H9 (cell line): ENCODE results near the gene TNFRSF6B. TPM values are rescaled to one million over a fixed set of nuclear protein-coding genes. Genes with fewer than 3 reads are reported as not detected.

ENCODE experiments used
- DNase-seq: peaks from one replicate; pipeline ENCODE4 v3.0.0-alpha.2; 2017
- H2AFZ ChIP-seq: one replicate; pipeline ENCODE4 v1.6.1; 2013; ENCODE audit warnings: mild to moderate bottlenecking, low read length, control low read depth, moderate library complexity
- H2AK5ac ChIP-seq: 2 replicates; pipeline ENCODE4 v1.6.1; 2013; ENCODE audit warnings: low read length, control low read depth, mixed read lengths; ENCODE audit not compliant: insufficient read length
- H2BK120ac ChIP-seq: one replicate; pipeline ENCODE4 v1.6.1; 2013; ENCODE audit warnings: low read depth, mild to moderate bottlenecking, low read length, control low read depth, inconsistent platforms; ENCODE audit not compliant: poor library complexity, severe bottlenecking
- H2BK12ac ChIP-seq: 2 replicates; pipeline ENCODE4 v1.6.1; 2013; ENCODE audit warnings: low read length, control low read depth, mixed read lengths, low read depth; ENCODE audit not compliant: insufficient read length
- H2BK15ac ChIP-seq: 2 replicates; pipeline ENCODE4 v1.6.1; 2013; ENCODE audit warnings: low read depth, low read length, control low read depth
- H2BK20ac ChIP-seq: one replicate; pipeline ENCODE4 v1.6.1; 2013; ENCODE audit warnings: low read depth, mild to moderate bottlenecking, low read length, control low read depth, inconsistent platforms; ENCODE audit not compliant: poor library complexity, severe bottlenecking
- H2BK5ac ChIP-seq: 2 replicates; pipeline ENCODE4 v1.6.1; 2013; ENCODE audit warnings: low read length, control low read depth, mixed read lengths; ENCODE audit not compliant: insufficient read length
- H3K14ac ChIP-seq: 2 replicates; pipeline ENCODE4 v1.6.1; 2013; ENCODE audit warnings: low read length, control low read depth; ENCODE audit not compliant: insufficient read depth
- H3K18ac ChIP-seq: 2 replicates; pipeline ENCODE4 v1.6.1; 2013; ENCODE audit warnings: low read depth, mild to moderate bottlenecking, mixed read lengths, low read length, control low read depth; ENCODE audit not compliant: insufficient read length
- H3K23ac ChIP-seq: 2 replicates; pipeline ENCODE4 v1.6.1; 2013; ENCODE audit warnings: low read length, control low read depth, mixed read lengths, low read depth; ENCODE audit not compliant: insufficient read length
- H3K23me2 ChIP-seq: 2 replicates; pipeline ENCODE4 v1.6.1; 2013; ENCODE audit warnings: low read depth, mild to moderate bottlenecking, mixed read lengths, low read length, control low read depth; ENCODE audit not compliant: insufficient read length, poor library complexity, severe bottlenecking
- H3K27ac ChIP-seq: 2 replicates; pipeline ENCODE4 v1.5.1; 2013; ENCODE audit warnings: low read length, control low read depth, mixed read lengths, low read depth; ENCODE audit not compliant: insufficient read length
- H3K27me3 ChIP-seq: 2 replicates; pipeline ENCODE4 v1.6.1; 2013; ENCODE audit warnings: low read length, control low read depth, inconsistent platforms; ENCODE audit not compliant: insufficient read depth
- H3K4ac ChIP-seq: 2 replicates; pipeline ENCODE4 v1.6.1; 2013; ENCODE audit warnings: low read depth, mild to moderate bottlenecking, control low read depth, inconsistent platforms, low read length, moderate library complexity
- H3K4me1 ChIP-seq: 2 replicates; pipeline ENCODE4 v1.6.1; 2013; ENCODE audit warnings: low read length, control low read depth, inconsistent platforms; ENCODE audit not compliant: insufficient read depth
- H3K4me2 ChIP-seq: 2 replicates; pipeline ENCODE4 v1.6.1; 2013; ENCODE audit warnings: low read length, control low read depth, mixed read lengths; ENCODE audit not compliant: insufficient read length, insufficient read depth
- H3K56ac ChIP-seq: 2 replicates; pipeline ENCODE4 v1.6.1; 2013; ENCODE audit warnings: low read depth, mild to moderate bottlenecking, mixed read lengths, low read length, control low read depth; ENCODE audit not compliant: insufficient read length
- H3K79me1 ChIP-seq: 2 replicates; pipeline ENCODE4 v1.6.1; 2013; ENCODE audit warnings: low read depth, mild to moderate bottlenecking, moderate library complexity, low read length, control low read depth, inconsistent platforms; ENCODE audit not compliant: insufficient read depth, poor library complexity, severe bottlenecking
- H3K79me2 ChIP-seq: 2 replicates; pipeline ENCODE4 v1.6.1; 2013; ENCODE audit warnings: low read length, control low read depth, inconsistent platforms; ENCODE audit not compliant: insufficient read depth
- H3K9ac ChIP-seq: 2 replicates; pipeline ENCODE4 v1.6.1; 2013; ENCODE audit warnings: low read length, control low read depth, mixed read lengths; ENCODE audit not compliant: insufficient read length; ENCODE audit errors: extremely low read depth
- H3K9me3 ChIP-seq: one replicate; pipeline ENCODE4 v1.6.1; 2013; ENCODE audit warnings: low read depth, low read length, inconsistent platforms; ENCODE audit not compliant: control insufficient read depth
- H3T11ph ChIP-seq: one replicate; pipeline ENCODE4 v1.6.1; 2013; ENCODE audit warnings: mild to moderate bottlenecking, low read length, control low read depth, inconsistent platforms
- H4K20me1 ChIP-seq: one replicate; pipeline ENCODE4 v1.6.1; 2013; ENCODE audit not compliant: control insufficient read depth, insufficient read length, insufficient read depth
- H4K5ac ChIP-seq: 2 replicates; pipeline ENCODE4 v1.6.1; 2013; ENCODE audit warnings: low read depth, mild to moderate bottlenecking, mixed read lengths, low read length, control low read depth; ENCODE audit not compliant: insufficient read length
- H4K8ac ChIP-seq: replicated peaks from 2 replicates; pipeline ENCODE4 v1.6.1; 2013; ENCODE audit warnings: low read length, control low read depth, mixed read lengths, low read depth; ENCODE audit not compliant: insufficient read length
- H4K91ac ChIP-seq: 2 replicates; pipeline ENCODE4 v1.6.1; 2013; ENCODE audit warnings: low read depth, mild to moderate bottlenecking, moderate library complexity, mixed read lengths, low read length, control low read depth; ENCODE audit not compliant: insufficient read length
- H3K27ac Mint-ChIP-seq, 3 experiments: 2 replicates in 2 of 3; 3 replicates in 1 of 3; pipeline ENCODE4 v1.8.0; 2020 to 2021; ENCODE audit warnings: mixed read lengths in 3 of 3, mild to moderate bottlenecking in 1 of 3, moderate library complexity in 1 of 3
- H3K27me3 Mint-ChIP-seq: 2 replicates; pipeline ENCODE4 v1.8.0; 2021; ENCODE audit warnings: low read depth, mild to moderate bottlenecking, moderate library complexity, mixed read lengths
- H3K36me3 Mint-ChIP-seq, 3 experiments: 2 replicates in 2 of 3; 3 replicates in 1 of 3; pipeline ENCODE4 v1.8.0; 2020 to 2021; ENCODE audit warnings: low read depth in 3 of 3, mixed read lengths in 3 of 3; ENCODE audit not compliant: insufficient read depth in 1 of 3
- H3K4me1 Mint-ChIP-seq, 2 experiments: 2 replicates each; pipeline ENCODE4 v1.8.0; 2020; ENCODE audit warnings: mixed read lengths in 2 of 2
- H3K4me3 Mint-ChIP-seq, 2 experiments: 2 replicates in 1 of 2; 3 replicates in 1 of 2; pipeline ENCODE4 v1.8.0; 2020 to 2021; ENCODE audit warnings: mild to moderate bottlenecking in 2 of 2, mixed read lengths in 2 of 2, moderate library complexity in 1 of 2
- H3K9me3 Mint-ChIP-seq, 2 experiments: 2 replicates in 1 of 2; 3 replicates in 1 of 2; pipeline ENCODE4 v1.8.0; 2020; ENCODE audit warnings: mild to moderate bottlenecking in 2 of 2, mixed read lengths in 2 of 2, moderate library complexity in 1 of 2
- WGBS: extraction: QIAGEN DNeasy Blood & Tissue Kit; methylation state at CpG from one replicate; pipeline ENCODE4 v1.1.7; 2013; ENCODE audit warnings: missing lambda C conversion rate, low lambda C conversion rate, mixed read lengths; ENCODE audit not compliant: insufficient read length; ENCODE audit errors: extremely low coverage; 5-methylcytosine and 5-hydroxymethylcytosine counted together
- total RNA-seq: library from RNA; stranded (reverse); gene quantifications from 2 replicates; pipeline ENCODE4 v1.2.1, GENCODE V29; 2021
- TF ChIP-seq, protein P1 (sequence below): fragments of 200-600 bp; sonication (generic); conservative IDR thresholded peaks from 3 replicates; pipeline ENCODE4 v1.8.0; 2021; ENCODE audit warnings: antibody characterized with exemption, mild to moderate bottlenecking

TNFRSF6B gene
- total RNA-seq, 1 experiment from 2014 or later, result not detected

- Histone ChIP-seq H4K91ac (no peak overlapping the region), H3K27ac (no peak overlapping the region), H3K4me2 (no peak overlapping the region), H3K79me2 (no peaks in the 10 kb centered on the region), H3K27me3 (no peaks in the 10 kb centered on the region), H3K23ac (no peak overlapping the region), H4K5ac (no peak overlapping the region), H3K9ac (no peak overlapping the region), H3K23me2 (no peaks in the 10 kb centered on the region), H3K4ac (no peak overlapping the region), H2AFZ (no peak overlapping the region), H3K18ac (no peak overlapping the region), H3K79me1 (peaks cover 3% of the 10 kb centered on the region), H2BK12ac (no peak overlapping the region), H2BK120ac (no peak overlapping the region), H2BK15ac (no peak overlapping the region), H3K14ac (no peak overlapping the region), H3K4me1 (no peaks in the 10 kb centered on the region), H3K56ac (no peak overlapping the region), H2AK5ac (no peak overlapping the region), H4K20me1 (no peaks in the 10 kb centered on the region), H2BK5ac (no peak overlapping the region), H2BK20ac (no peak overlapping the region), H3K9me3 (no peaks in the 10 kb centered on the region), H4K8ac (no peak overlapping the region), H3T11ph (no peak overlapping the region)
- WGBS, result no CpG with 5 or more reads among the region's 5 CpGs
- TF ChIP-seq, protein P1, sequence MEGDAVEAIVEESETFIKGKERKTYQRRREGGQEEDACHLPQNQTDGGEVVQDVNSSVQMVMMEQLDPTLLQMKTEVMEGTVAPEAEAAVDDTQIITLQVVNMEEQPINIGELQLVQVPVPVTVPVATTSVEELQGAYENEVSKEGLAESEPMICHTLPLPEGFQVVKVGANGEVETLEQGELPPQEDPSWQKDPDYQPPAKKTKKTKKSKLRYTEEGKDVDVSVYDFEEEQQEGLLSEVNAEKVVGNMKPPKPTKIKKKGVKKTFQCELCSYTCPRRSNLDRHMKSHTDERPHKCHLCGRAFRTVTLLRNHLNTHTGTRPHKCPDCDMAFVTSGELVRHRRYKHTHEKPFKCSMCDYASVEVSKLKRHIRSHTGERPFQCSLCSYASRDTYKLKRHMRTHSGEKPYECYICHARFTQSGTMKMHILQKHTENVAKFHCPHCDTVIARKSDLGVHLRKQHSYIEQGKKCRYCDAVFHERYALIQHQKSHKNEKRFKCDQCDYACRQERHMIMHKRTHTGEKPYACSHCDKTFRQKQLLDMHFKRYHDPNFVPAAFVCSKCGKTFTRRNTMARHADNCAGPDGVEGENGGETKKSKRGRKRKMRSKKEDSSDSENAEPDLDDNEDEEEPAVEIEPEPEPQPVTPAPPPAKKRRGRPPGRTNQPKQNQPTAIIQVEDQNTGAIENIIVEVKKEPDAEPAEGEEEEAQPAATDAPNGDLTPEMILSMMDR, result no peak
- H3K9me3 Mint-ChIP-seq, result no peaks in the 10 kb centered on the region
- no peak for DNase-seq
- H3K4me3 Mint-ChIP-seq, result no peak overlapping the region
- no peak overlapping the region for H3K27ac Mint-ChIP-seq
- H3K36me3 Mint-ChIP-seq, result peaks cover 11 to 42% (median 19%) of the 10 kb centered on the region in 3 experiments; a peak in 6 of 7 replicates
- H3K27me3 Mint-ChIP-seq, result no peaks in the 10 kb centered on the region; the same call in 1 of the 2 replicates
- H3K4me1 Mint-ChIP-seq, result no peaks in the 10 kb centered on the region
These were observed 35.0 kb downstream of the TNFRSF6B start for GRCh38 chr20:63731410-63731809.
